H1 (cell line): ENCODE data around the gene PLEKHG3.

Source experiments
- ASH2L ChIP-seq: fragments of 200-600, 300-600 bp; sonication (generic); IDR thresholded peaks from one replicate; pipeline ENCODE4 v1.7.1; 2017; ENCODE audit warnings: low read length
- CHD2 ChIP-seq: IDR thresholded peaks from 2 replicates; pipeline ENCODE4 v1.6.1; 2012; ENCODE audit warnings: low read length, improper control_type of control experiment
- CREB1 ChIP-seq: IDR thresholded peaks from 2 replicates; pipeline ENCODE4 v1.6.1; 2012; ENCODE audit warnings: inconsistent platforms
- CTBP2 ChIP-seq: IDR thresholded peaks from 2 replicates; pipeline ENCODE4 v1.7.0; 2011; ENCODE audit warnings: borderline replicate concordance, mild to moderate bottlenecking, moderate library complexity, mixed read lengths, low read length; ENCODE audit not compliant: insufficient read depth, insufficient read length
- CTCF ChIP-seq, 3 experiments: IDR thresholded peaks; 1 replicate in 2 of 3; 2 replicates in 1 of 3; pipeline versions ENCODE4 v1.5.1 to v1.6.1; 2011; ENCODE audit warnings: low read length in 3 of 3, mild to moderate bottlenecking in 3 of 3, inconsistent platforms in 2 of 3, low read depth in 1 of 3, moderate library complexity in 1 of 3; ENCODE audit not compliant: insufficient read depth in 1 of 3; ENCODE audit errors: control extremely low read depth in 1 of 3
- PHF8 ChIP-seq: fragments of 200-600 bp; sonication (generic); conservative IDR thresholded peaks from 2 replicates; pipeline ENCODE4 v1.7.1; 2012; ENCODE audit warnings: low read depth, mild to moderate bottlenecking, inconsistent platforms, low read length, moderate library complexity
- POLR2A ChIP-seq, 2 experiments: IDR thresholded peaks; 1 replicate in 1 of 2; 2 replicates in 1 of 2; pipeline ENCODE4 v1.6.1; 2011; ENCODE audit warnings: low read depth in 2 of 2, low read length in 2 of 2, mild to moderate bottlenecking in 2 of 2; ENCODE audit errors: control extremely low read depth in 1 of 2
- POLR2AphosphoS5 ChIP-seq: IDR thresholded peaks from 2 replicates; pipeline ENCODE4 v1.6.1; 2011; ENCODE audit warnings: low read depth, low read length
- YY1 ChIP-seq: IDR thresholded peaks from 2 replicates; pipeline ENCODE4 v1.6.1; 2011; ENCODE audit warnings: low read depth, mild to moderate bottlenecking, low read length

GRCh38 chr14:64788706-64789105 is 84.5 kb downstream of the PLEKHG3 start:
- TF ChIP-seq POLR2AphosphoS5 (no peak), CTCF (IDR thresholded peaks at IDR 0.05; ENCODE audit: control extremely low read depth in 1 of 3, insufficient read depth in 1 of 3, low read depth in 1 of 3, low read length in 3 of 3) (no peak), YY1 (no peak), POLR2A (IDR thresholded peaks at IDR 0.05; ENCODE audit: control extremely low read depth in 1 of 2, low read depth in 2 of 2, low read length in 2 of 2) (no peak), CREB1 (no peak), ASH2L (no peak), CTBP2 (no peak), PHF8 (no peak), CHD2 (no peak)
